Measurements from ENCODE around the gene MESP1.

MESP1 gene

GRCh38 chr15:89704411-89704810 is 46.6 kb downstream of the MESP1 start:
- DNase-seq: no peak
